Osteocyte (in vitro differentiated cells): Measurements from ENCODE around the gene INTS15. TPM values are rescaled to one million over a fixed set of nuclear protein-coding genes. Genes with fewer than 3 reads are reported as not detected.

Source experiments
- DNase-seq: peaks from one replicate; pipeline ENCODE4 v3.0.0; 2021; ENCODE audit warnings: mixed read lengths; ENCODE audit not compliant: unreplicated experiment; ENCODE audit errors: extremely low spot score
- H3K27ac Mint-ChIP-seq: one replicate; pipeline ENCODE4 v1.8.0; 2021; ENCODE audit warnings: mild to moderate bottlenecking, mixed read lengths; ENCODE audit not compliant: unreplicated experiment
- H3K27me3 Mint-ChIP-seq: one replicate; pipeline ENCODE4 v1.8.0; 2021; ENCODE audit warnings: mixed read lengths; ENCODE audit not compliant: unreplicated experiment
- H3K36me3 Mint-ChIP-seq: one replicate; pipeline ENCODE4 v1.8.0; 2021; ENCODE audit warnings: mixed read lengths; ENCODE audit not compliant: unreplicated experiment
- H3K4me1 Mint-ChIP-seq: one replicate; pipeline ENCODE4 v1.8.0; 2021; ENCODE audit warnings: mixed read lengths; ENCODE audit not compliant: unreplicated experiment
- H3K4me3 Mint-ChIP-seq: one replicate; pipeline ENCODE4 v1.8.0; 2021; ENCODE audit warnings: mild to moderate bottlenecking, moderate library complexity, mixed read lengths; ENCODE audit not compliant: unreplicated experiment
- H3K9me3 Mint-ChIP-seq: one replicate; pipeline ENCODE4 v1.8.0; 2021; ENCODE audit warnings: mixed read lengths; ENCODE audit not compliant: unreplicated experiment
- CTCF ChIP-seq: fragments of 200-600 bp; sonication (generic); IDR thresholded peaks from 2 replicates; pipeline ENCODE4 v1.5.0; 2021; ENCODE audit warnings: antibody characterized with exemption, mild to moderate bottlenecking, moderate library complexity
- total RNA-seq: library from RNA; stranded (reverse); gene quantifications from 2 replicates; pipeline ENCODE4 v1.2.1, GENCODE V29; 2021

The INTS15 gene
- total RNA-seq, 1 donor from 2014 or later = 40.3 TPM

DNA sequence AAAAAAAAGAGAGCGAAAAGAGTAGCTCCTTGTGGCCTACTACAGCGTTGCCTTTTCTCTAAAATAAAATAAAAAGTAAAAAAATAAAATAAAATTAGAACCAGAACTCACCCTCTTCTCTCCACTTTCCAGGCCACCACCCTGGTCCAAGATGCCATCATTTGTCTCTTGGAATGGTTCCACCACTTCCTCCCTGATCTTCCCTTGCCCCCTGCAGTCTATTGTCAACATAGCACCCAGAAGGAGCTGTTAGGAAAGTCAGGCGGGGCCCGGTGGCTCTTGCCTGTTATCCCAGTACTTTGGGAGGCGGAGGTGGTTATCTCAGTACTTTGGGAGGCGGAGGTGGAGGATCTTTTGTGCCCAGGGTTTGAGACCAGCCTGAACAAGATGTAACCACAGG is 31.0 kb upstream of the INTS15 start:
- no peak overlapping the region for H3K27ac Mint-ChIP-seq

DNA sequence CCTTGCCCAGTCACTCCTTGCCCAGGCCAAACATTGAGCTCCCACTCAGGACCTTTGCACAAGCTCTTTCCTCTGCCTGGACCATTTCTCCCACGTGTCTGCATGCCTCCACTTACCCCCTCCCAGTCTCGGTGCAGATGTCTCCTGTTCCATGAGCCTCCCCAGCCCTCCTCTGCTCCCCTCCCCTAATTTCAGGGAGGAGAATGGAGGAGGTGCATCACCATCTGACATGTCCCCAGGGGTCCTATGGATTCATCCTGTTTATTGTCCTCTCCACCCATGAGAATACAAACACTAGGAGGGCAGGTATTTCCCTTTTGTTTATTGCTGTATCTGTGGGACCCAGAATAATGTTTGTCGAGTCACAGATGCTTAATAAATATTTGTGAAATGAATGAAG is 29.9 kb upstream of the INTS15 start:
- Mint-ChIP-seq H3K27me3 (peaks cover 8% of the 10 kb centered on the region), H3K9me3 (no peaks in the 10 kb centered on the region), H3K4me1 (no peaks in the 10 kb centered on the region), H3K27ac (no peak overlapping the region), H3K4me3 (no peak overlapping the region), H3K36me3 (no peaks in the 10 kb centered on the region)
- no peak for TF ChIP-seq CTCF
- DNase-seq = no peak

More for the DNA sequence above, 31.0 kb upstream of the INTS15 start:
- peak; percentile 40 for TF ChIP-seq CTCF
- Mint-ChIP-seq H3K4me1 (no peaks in the 10 kb centered on the region), H3K27me3 (peaks cover 8% of the 10 kb centered on the region), H3K36me3 (no peaks in the 10 kb centered on the region), H3K4me3 (no peak overlapping the region), H3K9me3 (no peaks in the 10 kb centered on the region)
- DNase-seq = no peak

DNA sequence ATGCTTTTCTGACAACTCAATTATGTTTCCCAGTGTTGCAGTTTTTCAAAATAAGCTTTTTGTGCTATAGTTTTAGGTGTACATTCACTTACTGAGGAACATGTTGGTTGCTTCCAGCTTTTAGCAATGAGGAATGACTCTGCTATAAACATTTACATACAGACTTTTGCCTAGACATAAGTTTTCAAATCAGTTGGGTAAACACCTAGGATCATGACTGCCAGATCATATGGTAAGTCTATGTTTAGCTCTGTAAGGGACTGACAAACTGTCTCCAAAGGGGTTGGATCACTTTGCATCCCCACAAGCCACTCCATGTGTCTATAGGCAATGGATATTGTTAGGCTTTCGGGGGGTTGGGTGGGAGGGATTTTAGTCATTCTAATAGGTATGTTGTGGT is 27.7 kb upstream of the INTS15 start:
- TF ChIP-seq CTCF = no peak
- DNase-seq = no peak
- Mint-ChIP-seq H3K4me1 (no peaks in the 10 kb centered on the region), H3K36me3 (no peaks in the 10 kb centered on the region), H3K27ac (no peak overlapping the region), H3K27me3 (peaks cover 6% of the 10 kb centered on the region), H3K4me3 (no peak overlapping the region), H3K9me3 (no peaks in the 10 kb centered on the region)

DNA sequence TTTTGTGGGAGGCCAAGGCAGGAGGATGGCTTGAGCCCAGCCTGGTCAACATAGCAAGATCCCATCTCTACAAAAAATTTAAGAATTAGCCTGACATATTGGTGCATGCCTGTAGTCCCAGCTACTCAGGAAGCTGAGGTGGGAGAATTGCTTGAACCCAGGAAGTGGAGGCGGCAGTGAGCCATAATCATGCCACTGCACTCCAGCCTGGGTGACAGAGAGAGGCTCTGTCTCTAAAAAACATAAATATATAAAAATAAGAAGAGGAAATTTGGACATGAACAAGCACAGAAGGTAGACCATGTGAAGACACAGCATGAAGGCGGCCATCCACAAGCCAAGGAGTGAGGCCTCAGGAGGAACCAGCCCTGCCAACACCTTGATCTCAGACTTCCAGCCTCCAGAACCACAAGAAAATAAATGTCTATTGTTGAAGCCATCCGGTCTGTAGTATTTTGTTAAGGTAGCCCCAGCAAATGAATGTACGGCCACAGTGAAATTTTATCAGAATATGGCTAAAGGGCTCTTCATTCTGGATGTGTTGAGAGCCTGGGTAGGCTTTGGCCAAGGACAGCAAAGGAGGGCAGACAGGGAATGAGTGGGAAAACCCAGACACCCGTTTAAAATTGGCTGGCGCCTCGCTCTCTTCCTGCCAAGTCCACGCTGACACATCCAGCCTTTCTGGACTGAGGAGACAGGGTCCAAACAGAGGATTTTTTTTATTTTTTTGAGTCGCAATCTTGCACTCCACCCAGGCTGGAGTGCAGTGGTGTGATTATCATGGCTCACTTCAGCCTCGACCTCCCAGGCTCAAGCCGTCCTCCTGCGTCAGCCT is 25.7 kb upstream of the INTS15 start:
- Mint-ChIP-seq H3K4me3 (no peak overlapping the region), H3K9me3 (no peaks in the 10 kb centered on the region), H3K36me3 (no peaks in the 10 kb centered on the region), H3K4me1 (no peaks in the 10 kb centered on the region), H3K27me3 (peaks cover 6% of the 10 kb centered on the region), H3K27ac (no peak overlapping the region)
- no peak for DNase-seq
- TF ChIP-seq CTCF = no peak

DNA sequence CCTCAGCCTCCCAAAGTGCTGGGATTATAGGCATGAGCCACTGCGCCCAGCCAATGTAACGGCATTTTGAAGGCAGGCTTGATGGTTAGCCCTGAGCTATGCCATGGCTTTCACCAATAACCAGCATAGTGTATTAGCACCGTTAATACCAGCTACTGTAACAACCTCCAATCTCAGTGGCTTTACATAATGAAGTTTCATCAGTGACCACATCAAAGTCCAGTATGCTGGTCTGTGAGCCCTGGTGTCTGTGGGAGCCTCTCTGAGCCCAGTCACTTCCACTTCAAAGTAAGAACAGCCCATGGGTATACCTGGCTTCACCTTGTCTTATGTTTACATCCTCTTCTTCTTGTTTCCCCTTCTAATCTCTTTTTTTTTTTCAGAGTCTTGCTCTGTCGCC is 24.2 kb upstream of the INTS15 start:
- no peak for TF ChIP-seq CTCF
- H3K36me3 Mint-ChIP-seq = no peaks in the 10 kb centered on the region
- no peak for DNase-seq
- no peaks in the 10 kb centered on the region for H3K27me3 Mint-ChIP-seq
- H3K4me3 Mint-ChIP-seq = no peak overlapping the region
- H3K4me1 Mint-ChIP-seq = no peaks in the 10 kb centered on the region
- H3K9me3 Mint-ChIP-seq = no peaks in the 10 kb centered on the region
- no peak overlapping the region for H3K27ac Mint-ChIP-seq
